NCI-H446 (cell line): ENCODE results near the gene AKIP1.

Experiments
- DNase-seq, 2 experiments: peaks; one replicate each; lab custom pipeline; 2025; lab: John Stamatoyannopoulos, UW

Gene AKIP1

DNA sequence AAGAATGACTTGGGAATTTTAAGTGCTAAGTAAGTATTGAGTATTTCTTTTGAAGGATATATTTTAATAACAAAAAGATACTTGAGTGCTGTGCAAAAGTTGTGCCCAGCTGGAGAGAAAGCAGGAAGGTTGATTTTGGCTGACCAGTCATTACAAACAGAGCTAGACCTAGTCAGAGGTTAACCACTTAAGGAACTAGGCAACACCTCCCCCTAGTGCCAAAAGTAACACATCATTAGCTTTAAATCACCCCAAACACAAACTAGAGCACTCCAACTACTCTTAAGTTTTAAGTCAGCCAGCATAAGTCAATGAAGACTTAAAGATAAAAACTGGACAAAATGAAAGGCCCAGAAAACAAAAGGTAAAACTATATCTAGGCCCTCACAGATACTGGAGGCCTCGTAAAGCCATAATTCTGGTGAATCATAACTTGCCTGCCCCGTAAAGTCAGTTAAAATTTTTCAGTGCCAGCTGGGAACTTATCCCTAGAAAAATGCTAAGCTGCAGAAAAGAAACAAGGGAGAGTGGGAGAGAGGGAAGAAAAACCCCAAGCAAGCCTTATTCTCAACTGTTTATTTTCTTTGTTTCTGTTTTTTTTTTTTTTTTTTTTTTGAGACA lies 48.7 kb downstream of the AKIP1 start:
- DNase-seq: peak; percentile 32 to 63

DNA sequence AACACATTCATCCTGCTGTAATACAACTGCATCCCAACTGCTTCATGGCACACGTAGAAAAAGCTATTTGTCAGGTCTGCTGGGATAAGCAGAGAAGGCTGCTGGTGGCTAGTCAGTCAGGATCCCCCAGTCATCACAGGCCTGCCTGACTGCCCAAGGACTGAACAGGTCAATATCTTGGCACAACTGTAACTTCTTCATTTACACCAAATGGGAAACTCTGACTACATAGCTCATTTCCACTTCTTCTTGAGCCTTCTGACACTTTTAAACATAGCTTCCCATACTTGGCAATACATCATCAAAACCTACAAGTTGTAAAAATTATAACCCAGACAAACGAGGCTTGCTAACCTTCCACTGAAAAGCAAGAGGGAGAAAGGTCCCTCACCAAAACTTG lies 50.4 kb downstream of the AKIP1 start:
- no peak for DNase-seq

GRCh38 chr11:8962841-8963240 lies 51.9 kb downstream of the AKIP1 start:
- DNase-seq: no peak

- peak; percentile 20 to 82 for DNase-seq
Measured at GRCh38 chr11:8963569-8964323, 52.8 kb downstream of the AKIP1 start.

DNA sequence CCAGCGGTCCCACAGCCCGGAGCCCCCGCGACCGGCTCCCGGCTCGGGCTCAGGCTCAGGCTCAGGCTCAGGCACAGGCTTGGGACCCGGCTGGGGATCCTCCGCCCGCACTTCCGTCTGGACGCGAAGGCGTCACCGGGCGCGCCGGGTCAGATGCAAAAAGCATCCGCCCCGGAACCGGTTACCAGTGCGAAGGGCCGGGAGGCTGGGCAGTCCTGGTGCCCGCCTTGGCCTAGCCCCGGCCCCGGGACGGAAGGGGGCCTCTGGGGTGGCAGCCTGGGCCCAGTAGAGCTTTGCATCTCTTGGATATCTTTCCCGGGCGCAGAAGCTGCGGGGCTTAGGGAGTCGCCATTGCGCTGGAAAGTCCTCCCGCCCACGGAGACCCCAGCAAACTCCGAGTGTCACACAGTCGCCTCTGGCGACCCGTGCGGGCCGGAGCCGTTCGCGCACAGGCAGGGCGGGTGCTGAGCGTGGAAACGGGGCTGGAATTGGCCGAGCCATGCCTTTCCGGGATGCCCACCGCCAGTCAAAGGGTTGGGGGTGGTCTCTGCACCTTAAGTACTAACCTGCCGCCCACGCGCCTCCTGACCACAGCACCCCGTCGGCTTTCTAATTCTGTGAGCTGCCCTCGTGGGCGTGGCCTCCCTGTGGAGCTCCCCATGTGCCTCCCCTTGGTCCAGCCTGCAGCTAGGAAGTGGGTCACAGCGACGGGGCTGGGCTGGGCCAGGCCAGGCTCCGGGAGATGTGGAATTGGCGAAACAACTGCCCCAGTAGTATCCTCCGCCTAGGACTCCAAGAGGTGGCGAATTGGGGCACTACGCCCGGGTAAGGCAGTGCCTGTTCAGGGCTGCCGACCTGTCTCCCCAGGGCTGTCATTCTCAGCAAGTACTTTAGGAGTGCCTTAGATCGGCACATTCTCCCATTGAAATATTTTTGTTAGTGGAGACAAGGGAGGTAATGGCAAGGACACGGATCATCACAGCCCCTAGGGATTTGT lies 53.6 kb downstream of the AKIP1 start, which contains the start of gene TMEM9B:
TSS of gene TMEM9B (minus strand) at position 119 of the 997 bp plus-strand sequence. CDS start 129 bp downstream, outside the sequence.
- DNase-seq: peak; percentile 54 to 82

GRCh38 chr11:8967184-8967583 lies 56.2 kb downstream of the AKIP1 start:
- no peak for DNase-seq
